Fibroblast of the aortic adventitia (primary cell): ENCODE measurements around the gene RGS7. TPM values are rescaled to one million over a fixed set of nuclear protein-coding genes. Genes with fewer than 3 reads are reported as not detected.
"Not testable (repeated sequence)": the region's sequence is repeated elsewhere in the genome, so short reads cannot be mapped to it uniquely, and the experiment has no call there.

Source experiments
- DNase-seq: peaks from one replicate; pipeline ENCODE4 v3.0.0-alpha.2; 2010; ENCODE audit warnings: low read depth
- H3K4me3 ChIP-seq: 2 replicates; pipeline ENCODE4 v1.5.1; 2011; ENCODE audit warnings: low read depth, mild to moderate bottlenecking, control low read depth, low read length, moderate library complexity
- CTCF ChIP-seq: IDR thresholded peaks from 2 replicates; pipeline ENCODE4 v1.5.1; 2011; ENCODE audit warnings: mild to moderate bottlenecking, low read length, control low read depth, inconsistent platforms; ENCODE audit not compliant: insufficient read depth
- total RNA-seq: library from RNA; depleted of rRNA; stranded (reverse); fragments of >200 nt; gene quantifications from 2 replicates; pipeline ENCODE4 v1.2.3, GENCODE V29; 2012; ENCODE audit warnings: low replicate concordance

Gene RGS7
- total RNA-seq, 1 donor: 0.63 TPM

GRCh38 chr1:241221319-241221718, 135.7 kb downstream of the RGS7 start:
- no peak overlapping the region for H3K4me3 ChIP-seq
- TF ChIP-seq CTCF: no peak
- no peak for DNase-seq

- not testable (repeated sequence) for DNase-seq, H3K4me3 ChIP-seq
Observed at GRCh38 chr1:241220913-241221312, 136.1 kb downstream of the RGS7 start.

GRCh38 chr1:241219449-241219848, 137.6 kb downstream of the RGS7 start:
- no peak for TF ChIP-seq CTCF
- DNase-seq: no peak
- H3K4me3 ChIP-seq: no peak overlapping the region

GRCh38 chr1:241217516-241217915, 139.5 kb downstream of the RGS7 start:
- DNase-seq: no peak
- no peak overlapping the region for H3K4me3 ChIP-seq
- TF ChIP-seq CTCF: no peak

- H3K4me3 ChIP-seq: no peak overlapping the region
- no peak for TF ChIP-seq CTCF
- no peak for DNase-seq
Observed at GRCh38 chr1:241215683-241216082, 141.3 kb downstream of the RGS7 start.

GRCh38 chr1:241215203-241215602, 141.8 kb downstream of the RGS7 start:
- H3K4me3 ChIP-seq: no peak overlapping the region
- DNase-seq: no peak

GRCh38 chr1:241213139-241213538, 143.9 kb downstream of the RGS7 start:
- no peak for TF ChIP-seq CTCF
- H3K4me3 ChIP-seq: no peak overlapping the region
- DNase-seq: no peak

More at GRCh38 chr1:241215203-241215602, 141.8 kb downstream of the RGS7 start:
- TF ChIP-seq CTCF: no peak
